HG03432 (cell line): ENCODE results near the gene KCNIP4.

ENCODE experiments used
- ATAC-seq: cut with Tn5 transposase; IDR thresholded peaks from one replicate; pipeline ENCODE4 v1.9.1; 2021; ENCODE audit warnings: mild to moderate bottlenecking, moderate library complexity; ENCODE audit not compliant: unreplicated experiment

KCNIP4 gene

DNA sequence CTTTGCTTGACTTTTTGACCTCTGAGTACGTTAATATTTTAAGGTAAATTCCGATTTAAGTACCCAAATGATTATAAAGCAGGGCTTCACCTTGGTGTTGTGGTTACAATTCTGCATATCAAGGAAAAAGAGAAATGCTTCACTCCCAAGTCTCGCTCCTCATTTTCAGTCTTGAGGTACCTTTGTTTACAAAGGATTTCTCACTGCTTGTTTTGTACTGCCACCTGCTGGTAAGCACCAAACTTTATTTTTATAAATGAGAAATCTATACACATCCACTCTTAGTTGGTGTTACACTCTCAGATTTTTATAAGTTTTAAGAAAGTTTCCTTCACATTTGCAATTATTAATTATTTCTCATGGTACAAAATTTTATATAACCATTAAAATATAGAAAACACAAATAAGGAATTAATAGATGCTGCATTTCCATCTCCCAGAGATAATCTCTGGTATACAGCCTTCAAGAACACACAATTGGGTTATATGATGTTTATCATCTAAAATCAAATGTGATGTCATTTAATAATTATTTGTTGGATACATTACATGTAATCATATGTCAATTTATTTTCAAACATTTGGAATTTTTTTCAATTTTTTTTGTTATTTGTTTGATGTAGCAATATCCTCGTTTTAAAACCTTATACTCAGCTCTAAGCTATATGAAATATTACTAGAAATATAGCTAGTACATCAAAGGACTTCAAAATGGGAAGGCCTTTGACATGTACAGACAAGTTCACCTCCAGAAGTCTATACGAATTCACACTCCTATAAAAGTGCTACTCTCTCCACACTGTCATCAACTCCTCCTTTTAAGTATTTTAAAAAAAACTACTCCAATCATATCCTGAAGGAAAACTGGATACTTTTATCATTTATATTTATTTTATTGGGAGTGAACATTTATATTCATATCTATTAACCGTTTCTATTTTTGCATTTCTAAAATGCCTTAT, 179.9 kb downstream of the KCNIP4 start:
- peak; percentile 75 for ATAC-seq

DNA sequence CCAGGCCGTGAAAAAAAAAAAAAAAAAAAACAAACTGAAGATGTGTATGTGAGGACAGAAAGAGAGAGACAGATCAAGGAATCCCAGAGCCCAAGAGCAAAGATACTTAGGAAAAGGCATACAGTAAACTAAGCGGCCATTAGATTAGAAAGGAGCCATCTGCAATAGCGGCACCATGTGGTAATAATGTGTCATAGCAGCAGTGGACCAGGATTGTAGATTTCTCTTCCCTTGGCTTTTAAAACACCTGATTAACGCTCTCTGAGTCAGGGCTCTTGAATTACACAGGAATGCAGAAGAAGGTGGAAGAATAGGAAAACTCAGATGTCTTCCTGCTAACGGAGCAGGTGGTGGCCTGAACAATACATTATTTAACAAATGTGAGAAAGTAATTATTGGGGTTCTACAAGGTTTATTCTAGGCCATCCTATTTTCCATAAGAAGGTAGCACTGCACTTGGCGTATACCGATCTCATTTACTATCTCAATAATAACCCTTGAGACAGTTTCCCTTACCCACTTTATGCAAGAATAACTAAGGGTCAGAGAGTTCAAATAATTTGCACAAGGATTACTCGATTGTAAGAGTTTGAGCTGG, 182.7 kb downstream of the KCNIP4 start:
- ATAC-seq: peak; percentile 79

DNA sequence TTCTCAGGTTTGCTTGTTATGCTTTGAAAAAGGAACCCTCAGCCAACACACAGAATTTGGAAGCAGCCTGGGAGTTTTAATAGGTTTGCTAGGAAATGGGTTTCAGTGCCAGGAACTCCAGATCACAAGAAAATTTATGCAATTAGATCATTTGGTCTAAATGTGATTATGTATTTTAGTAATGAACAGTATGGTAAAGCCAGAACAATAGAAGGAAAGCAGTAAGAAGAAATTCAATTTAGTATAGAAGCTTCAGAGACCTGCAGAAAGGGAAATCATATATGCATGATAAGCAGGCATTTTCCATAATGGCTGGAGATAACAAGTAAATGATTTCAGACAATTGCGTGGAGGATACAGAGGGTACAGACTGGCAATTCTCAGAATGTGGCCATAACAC, 184.7 kb downstream of the KCNIP4 start:
- ATAC-seq: no peak

DNA sequence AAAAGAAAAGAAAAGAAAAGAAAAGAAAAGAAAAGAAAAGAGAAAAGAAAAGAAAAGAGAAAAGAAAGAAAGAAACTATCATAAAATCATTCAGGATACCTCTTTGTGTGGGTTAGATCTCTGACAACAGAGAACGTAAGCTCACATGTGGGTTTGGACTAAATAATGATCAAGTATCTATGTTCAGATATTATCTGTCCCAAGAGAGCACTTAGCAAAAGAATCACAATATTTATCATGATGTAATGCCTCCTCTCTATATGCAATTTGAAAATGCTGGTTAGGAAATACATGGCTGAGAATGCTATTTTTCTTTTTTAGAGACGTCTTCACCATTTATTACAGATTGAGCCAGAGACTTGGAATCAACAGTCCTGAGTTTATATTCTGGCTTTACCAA, 191.3 kb downstream of the KCNIP4 start:
- ATAC-seq: no peak

DNA sequence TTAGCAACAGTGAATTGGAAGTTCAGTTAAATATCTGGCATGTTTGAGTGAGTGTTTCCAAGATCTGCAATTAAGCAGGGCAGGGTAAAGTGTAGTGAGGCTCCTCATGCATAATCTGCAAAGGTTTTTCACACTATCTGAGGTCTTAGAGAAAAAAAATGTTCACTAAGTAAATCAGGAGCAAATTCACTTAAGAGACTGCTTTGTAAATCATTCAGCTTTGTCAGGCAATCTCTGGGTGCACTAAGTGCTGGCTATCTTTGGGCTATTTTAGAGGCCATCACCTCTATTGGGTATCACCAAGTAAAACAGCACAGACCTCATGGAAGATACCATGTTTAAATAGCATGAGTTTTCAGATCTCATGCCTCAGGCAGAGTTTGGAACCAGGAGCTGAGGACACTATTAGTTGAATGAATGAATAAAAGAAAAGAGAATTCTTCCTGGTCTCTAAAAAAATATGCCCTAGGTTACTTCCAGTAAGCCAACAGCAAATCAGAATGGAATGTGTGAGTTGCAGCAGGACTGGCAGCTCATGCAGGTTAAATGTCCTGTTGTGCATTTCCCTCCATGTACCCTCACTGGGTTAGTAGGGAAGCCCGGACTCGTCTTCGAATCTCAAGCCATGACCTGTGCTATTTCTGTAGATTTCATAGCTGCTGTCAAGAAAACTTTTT, 195.3 kb downstream of the KCNIP4 start:
- ATAC-seq: no peak

DNA sequence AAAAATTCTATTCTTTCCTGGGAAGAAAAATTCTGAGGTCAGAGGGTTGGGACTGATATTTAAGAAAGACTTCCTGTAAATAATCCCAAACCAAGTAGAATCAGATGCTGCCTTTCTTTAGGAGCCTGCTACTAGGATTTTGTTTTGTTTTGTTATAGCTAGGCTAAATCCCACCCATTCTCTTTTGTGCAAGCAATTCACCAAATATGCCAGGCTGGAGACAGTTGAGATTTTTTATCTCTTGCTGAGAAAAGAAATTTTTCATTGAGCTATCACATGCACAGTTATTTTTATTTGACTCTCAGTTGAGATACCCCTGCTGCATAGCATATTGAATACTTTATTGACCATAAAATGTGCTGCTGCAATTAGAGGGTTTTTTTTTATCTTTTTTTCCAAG, 196.0 kb downstream of the KCNIP4 start:
- ATAC-seq: no peak

DNA sequence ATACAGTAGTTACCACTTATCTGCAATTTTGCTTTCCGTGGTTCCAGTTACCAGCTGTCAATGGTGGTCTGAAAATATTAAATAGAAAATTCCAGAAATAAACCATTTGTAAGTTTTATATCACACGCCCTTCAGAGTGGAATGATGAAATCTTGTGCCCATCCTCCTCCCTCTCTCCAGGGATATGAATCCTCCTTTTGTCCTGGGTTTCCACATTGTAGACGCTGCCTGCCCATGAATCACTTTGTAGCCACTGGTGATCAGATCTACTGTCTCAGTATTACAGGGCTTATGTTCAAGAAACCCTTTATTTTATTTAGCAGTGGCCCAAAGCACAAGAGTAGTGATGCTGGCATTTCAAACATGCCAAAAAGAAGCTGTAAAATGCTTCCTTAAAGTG, 198.6 kb downstream of the KCNIP4 start:
- no peak for ATAC-seq

DNA sequence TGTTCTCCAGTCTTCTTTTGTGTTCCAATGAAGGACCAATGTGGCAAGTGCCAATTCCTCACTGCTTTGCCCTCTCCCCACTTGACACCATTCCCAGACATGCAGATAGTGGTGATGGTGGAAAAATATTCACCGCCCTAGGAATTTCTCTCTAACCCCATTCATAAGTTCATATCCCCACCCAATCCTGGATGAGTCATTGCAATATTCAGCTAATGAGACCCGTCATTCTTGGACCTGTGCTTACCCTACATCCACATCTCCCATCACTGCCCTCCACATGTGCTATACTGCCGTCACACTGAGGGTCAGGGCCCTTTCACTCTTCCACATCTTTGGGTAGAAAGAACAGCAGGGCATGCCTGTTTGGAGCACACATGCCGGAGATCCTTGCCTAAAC, 199.2 kb downstream of the KCNIP4 start:
- ATAC-seq: no peak

DNA sequence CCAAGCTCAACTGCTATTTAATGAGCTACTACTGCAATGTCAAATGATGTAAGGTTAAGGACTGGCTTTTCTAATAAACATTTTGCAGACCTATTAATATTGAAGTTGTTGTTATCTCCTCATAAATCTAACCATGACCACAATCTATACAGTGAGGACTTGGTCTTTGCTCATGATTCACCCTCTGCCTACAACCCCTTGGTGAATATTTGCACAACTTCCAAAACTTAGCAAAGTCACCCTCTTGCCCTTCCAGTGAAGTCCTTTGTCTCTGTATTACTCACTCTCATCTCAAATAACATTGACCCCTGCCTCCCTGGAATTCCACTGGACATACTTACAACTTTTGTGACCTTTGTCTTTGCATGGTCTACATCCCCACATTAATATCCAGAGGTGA, 204.5 kb downstream of the KCNIP4 start:
- no peak for ATAC-seq

DNA sequence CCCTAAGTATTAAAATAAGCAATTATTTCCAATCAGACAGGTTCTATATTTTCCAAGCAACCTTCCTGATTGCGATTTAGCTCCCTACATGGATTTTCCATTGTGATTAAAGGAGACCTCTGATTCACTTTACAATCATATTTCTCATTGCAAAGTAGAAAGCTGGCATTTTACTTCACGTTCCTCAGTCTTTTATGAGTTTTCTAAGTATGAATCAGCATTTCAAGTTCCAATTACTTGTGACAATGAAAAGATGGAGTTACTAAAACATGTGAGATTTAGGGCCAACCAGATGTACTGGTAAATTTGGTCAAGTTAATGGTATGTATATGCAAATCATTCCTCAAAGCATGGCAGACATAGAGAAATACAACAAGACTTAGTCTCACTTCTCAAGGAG, 206.2 kb downstream of the KCNIP4 start:
- no peak for ATAC-seq

DNA sequence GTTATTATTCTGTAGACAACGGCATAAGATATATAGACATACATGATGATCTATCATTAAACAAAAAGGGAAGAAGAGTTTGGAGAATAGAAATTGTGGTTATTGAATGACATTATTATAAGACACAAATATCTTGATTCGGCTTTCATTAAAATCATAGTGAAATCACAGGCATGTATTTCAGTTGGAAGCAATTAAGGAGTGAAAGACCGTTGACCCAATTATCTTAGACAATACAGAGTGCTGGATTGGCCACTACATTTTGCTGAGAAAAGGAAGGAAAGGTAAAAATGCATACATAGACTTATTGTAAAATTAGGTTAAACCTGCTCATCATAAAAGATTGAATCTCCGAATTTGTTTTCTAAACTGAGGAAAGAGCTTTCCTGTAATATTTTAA, 209.8 kb downstream of the KCNIP4 start:
- no peak for ATAC-seq

DNA sequence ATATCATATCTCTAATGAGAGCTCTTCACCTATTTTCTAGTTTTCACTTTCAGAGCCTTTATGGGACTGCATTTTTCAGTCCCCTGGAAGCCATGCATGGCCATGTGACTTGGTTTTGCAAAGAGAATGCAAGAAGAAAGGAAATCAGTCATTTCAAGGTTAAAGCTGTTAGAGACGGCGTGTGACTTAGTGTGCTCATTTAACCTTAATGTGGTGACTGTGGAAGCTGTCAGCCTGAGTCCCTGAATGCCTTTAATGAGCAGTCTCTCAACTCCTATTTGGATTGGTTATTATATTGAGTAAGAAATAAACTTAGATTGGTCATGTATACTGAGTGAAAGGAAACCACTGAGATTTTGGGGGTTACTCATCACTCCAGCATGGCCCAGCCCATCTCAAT, 212.7 kb downstream of the KCNIP4 start:
- no peak for ATAC-seq

DNA sequence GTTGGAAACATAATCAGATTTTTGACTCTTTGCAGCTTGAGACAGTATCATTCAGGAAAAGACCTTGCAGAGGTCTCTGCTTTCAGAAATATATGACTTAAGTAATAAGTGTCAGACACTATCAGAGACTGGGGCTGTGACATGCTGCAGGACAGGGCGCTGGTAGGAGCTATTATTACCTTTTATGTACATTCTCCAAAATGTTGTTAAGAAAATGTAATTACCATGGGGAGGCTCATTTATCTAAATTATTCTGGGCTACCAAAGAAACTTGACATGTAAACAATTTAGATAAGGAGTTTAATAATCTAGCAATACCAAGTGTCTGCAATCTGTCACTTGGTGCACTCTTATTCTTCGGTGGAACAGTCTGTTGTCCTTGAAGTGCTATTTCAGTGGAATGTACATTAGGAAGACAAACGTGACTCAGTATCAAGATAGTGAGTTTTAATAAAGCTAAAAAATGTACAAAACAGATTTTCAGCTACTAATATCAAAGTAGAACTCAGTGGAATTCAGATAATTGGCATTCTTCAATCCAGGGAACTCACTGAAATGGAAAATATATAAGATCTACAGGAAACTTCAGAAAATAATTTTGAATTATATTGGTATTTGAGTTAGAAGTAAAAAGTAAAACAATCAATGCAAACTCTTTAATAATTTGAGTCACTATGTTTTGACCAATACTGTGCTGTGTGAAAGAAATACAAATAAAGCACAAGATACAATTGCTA, 214.5 kb downstream of the KCNIP4 start:
- ATAC-seq: no peak

DNA sequence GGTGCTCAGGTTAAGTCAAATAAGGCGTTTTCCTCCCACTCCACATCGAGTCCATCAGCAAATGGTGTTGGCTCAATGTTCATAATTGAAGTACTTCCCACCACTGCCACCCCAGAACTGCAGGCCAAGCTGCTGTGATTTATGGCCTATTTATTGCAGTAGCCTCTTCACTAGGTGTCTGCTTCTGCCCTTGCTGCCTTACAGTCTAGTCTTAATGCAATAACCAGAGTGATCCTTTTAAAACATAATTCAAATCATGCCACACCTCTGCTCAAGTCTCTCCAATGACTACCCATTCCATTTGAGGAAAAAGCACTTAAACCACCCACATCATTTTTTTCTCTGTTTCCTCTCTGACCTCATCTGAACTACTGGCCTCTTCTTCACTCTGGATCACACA, 220.3 kb downstream of the KCNIP4 start:
- ATAC-seq: no peak

DNA sequence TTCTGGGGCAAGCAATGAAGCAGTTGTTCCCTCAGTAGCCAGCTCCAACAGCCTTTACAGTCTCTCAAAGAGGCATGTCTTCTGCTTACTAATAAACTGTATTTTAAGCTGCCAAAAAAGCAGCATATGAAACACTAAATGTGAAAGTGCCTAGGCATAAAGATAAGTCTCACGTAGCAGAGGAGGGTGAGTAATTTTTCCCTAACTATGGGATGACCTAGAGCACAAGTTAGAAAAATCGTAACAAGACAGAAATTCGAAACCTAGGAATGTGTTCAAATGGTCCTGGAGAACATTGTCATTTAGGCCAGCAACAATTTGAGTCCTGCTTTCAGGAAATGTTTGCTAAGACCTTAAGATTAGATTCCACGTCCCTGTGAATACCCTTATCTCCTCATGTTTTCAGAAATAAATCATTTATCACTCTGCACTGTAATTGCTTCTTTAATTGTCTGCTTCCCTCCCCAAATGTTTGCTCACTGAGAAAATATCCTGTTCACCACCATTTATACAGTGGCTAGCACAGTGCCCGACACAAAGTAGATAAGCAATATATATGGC, 222.2 kb downstream of the KCNIP4 start:
- ATAC-seq: no peak

DNA sequence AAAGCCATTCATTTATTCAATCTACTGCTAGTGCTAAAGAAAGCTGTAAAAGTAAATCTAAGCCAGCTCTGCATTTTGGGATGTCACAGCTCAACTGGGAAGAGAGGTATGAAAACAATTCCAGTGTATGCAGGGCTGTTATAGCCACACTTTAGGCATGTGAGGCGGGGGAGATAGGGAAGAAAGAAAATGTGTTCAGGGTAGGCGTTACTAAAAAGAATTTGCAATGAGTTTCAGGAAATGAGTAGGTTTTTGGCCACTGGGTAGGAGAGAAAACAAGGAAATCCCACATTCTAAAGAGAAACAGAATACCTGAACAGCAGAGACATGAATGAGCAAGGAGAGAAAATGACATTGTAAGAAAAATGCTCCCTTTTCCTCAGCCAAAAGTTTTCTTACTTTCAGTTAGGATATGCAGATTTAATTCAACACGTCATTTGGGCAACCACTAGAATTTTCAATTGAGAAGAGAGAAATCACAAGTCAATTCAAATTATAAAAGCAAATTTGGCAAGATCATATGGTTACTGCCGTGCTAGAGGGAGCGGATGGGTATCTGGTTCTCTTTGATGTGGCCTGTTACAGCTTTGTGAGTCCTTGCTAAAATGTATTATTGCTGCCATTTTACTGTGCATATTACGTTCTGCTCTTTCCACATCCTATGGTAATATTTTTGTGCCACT, 226.3 kb downstream of the KCNIP4 start:
- no peak for ATAC-seq

DNA sequence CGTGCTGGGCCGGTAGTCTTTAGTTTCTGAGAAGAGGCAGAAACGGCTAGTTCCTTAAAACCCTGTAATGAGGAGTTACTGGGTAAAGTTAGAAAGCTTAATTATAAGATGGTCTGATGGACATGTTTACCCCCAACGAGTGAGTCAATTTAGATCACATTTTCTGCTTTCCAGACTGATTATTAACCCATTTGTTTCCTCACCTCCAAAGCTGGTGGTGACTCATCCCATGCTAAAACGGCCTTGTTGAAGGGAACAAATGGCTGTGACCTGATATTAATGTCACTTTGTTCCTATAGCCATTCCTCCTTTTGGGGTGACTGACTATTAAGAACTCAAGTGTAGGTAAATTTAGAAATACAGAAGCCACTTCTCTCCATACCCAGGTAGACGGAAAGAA, 232.0 kb downstream of the KCNIP4 start:
- ATAC-seq: no peak

DNA sequence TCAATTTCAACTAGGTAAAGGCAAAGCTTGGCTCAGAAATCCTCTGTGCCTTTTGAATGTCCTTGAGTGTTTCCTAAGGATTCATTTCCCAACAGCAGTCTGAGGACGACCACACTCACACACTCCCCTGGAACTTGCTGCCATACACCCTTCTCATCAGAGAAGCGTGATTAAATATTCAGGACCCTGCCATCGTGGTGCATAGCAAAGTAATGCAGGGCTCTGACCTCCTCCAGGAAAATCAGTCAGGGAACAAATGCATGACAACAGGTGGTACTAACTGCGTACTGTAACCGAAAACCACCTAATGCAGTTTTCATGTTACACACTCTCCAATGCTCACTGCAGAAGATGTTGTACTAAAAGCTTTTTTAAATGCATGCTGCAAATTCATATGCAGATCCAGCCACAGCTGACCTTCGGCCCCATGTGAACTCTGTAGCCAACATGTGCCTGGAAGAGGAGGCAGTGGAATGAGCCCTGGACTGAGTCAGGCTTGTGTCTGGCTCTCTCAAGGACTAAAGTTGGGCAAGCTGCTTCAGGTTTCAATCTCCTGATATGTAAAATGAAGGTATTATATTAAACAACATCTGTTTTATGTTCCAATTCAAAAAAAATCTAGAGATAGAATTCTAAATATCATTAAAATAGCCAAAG, 238.3 kb downstream of the KCNIP4 start:
- ATAC-seq: no peak

DNA sequence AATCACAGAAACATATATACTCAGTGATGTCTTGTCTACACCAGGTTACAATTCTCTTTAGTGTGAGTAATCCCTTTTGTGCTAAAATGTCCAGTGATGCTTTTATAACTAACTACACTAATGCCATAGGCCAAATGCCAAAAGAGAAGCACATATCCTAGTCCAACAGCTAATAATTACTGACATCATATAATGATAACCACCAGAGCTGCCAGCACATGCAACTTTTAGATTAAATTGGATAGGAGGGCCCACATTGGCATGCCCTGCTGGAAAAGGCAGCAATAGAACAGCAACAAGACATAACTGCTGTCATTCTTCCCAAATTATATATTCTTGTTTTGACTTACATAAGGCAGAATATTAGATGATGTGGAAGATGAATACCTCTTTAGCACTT, 238.8 kb downstream of the KCNIP4 start:
- no peak for ATAC-seq

DNA sequence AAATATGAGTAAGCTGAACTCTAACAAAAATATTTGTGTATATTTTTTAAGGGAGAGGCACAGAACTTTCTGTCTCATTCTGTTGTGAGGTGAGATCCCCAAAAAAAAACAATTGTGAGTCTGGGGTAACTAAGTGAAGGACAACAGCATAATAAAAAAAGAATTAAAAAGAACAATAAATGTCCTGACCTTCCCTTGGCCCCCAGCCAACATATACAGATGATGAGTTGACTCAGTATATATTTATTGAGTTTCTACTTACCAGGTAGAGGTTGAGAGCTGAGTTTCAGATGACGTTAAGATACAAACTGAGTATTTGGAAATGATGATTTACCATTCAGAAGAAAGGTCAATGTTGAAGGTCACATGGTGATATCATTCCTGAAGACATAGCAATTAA, 239.5 kb downstream of the KCNIP4 start:
- no peak for ATAC-seq
